Ishikawa (cell line): Measurements from ENCODE around the gene BMP2K.
A peak's percentile ranks its signal among the peaks of the same experiment; 100 is the strongest.

ENCODE experiments used
- CEBPB ChIP-seq: IDR thresholded peaks from 2 replicates; pipeline ENCODE4 v1.6.1; 2012
- EGR1 ChIP-seq: IDR thresholded peaks from 2 replicates; pipeline ENCODE4 v1.6.1; 2012
- EP300 ChIP-seq: IDR thresholded peaks from 2 replicates; pipeline ENCODE4 v1.6.1; 2012; ENCODE audit warnings: borderline replicate concordance
- RAD21 ChIP-seq: IDR thresholded peaks from 2 replicates; pipeline ENCODE4 v1.6.1; 2012; ENCODE audit warnings: low read depth
- TAF1 ChIP-seq: IDR thresholded peaks from 2 replicates; pipeline ENCODE4 v1.6.1; 2012; ENCODE audit warnings: low read depth, mild to moderate bottlenecking
- YY1 ChIP-seq: IDR thresholded peaks from 2 replicates; pipeline ENCODE4 v1.6.1; 2012; ENCODE audit warnings: low read depth
- TF ChIP-seq, protein P1 (sequence below): IDR thresholded peaks from 2 replicates; pipeline ENCODE4 v1.6.1; 2012

GRCh38 chr4:78776079-78776728 lies at the start of gene BMP2K:
- TF ChIP-seq YY1, result no peak
- no peak for TF ChIP-seq CEBPB
- TF ChIP-seq RAD21, result no peak
- TF ChIP-seq TAF1, result no peak; the same call in 1 of the 2 replicates
- TF ChIP-seq, protein P1, sequence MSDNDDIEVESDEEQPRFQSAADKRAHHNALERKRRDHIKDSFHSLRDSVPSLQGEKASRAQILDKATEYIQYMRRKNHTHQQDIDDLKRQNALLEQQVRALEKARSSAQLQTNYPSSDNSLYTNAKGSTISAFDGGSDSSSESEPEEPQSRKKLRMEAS, result 0 out of 2 replicates have a peak, but pooled peaks have one; percentile 1
- TF ChIP-seq EGR1, result no peak
- TF ChIP-seq EP300, result no peak
